ENCODE data around the gene UAP1L1.

DNA sequence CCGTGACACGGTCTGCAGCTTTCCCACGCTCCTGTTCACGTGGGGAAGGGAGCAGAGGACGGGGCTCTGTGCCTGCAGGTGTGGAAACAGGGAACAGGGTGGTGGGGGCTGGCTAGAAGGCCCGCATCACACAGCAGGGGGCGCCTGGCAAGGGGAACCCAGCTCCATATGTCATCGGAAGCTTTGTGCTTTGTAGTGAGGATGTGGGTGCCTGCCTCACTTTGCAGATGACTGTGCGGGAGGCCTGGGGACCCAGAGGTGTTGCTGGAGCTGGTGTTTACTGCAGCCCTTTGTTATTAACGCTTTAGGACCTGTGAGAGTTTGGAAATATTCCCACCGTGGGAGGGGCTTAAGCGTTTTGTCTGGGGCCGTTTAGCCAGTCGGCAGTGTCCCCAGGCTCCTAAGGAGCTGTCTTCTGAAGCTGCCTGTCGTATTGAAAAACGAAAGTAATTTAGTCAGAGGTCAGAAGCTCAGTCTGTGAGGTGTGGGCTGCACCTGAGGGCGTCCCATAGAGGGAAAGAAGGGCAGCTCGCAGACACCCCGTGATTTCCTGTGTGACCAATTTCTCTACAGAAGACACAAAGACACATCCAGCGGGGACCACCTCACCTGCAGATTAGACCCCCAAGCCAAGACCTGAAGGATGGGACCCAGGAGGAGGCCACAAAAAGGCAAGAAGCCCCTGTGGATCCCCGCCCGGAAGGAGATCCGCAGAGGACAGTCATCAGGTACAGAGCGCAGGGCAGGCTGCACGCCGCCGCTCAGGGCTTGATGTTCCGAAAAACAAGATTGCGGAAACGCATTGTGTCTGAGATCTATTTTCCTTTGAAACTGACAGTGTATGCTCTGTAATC is 18.6 kb downstream of the UAP1L1 start:
- TF ChIP-seq POLR2A (IDR thresholded peaks at IDR 0.05), result no peak
- TF ChIP-seq CTCF (IDR thresholded peaks at IDR 0.05), result no peak
- no peak for TF ChIP-seq POLR2AphosphoS5 (IDR thresholded peaks at IDR 0.05)
- no peak for TF ChIP-seq EP300 (IDR thresholded peaks at IDR 0.05)
